ENCODE measurements around the gene SUN1.

Gene SUN1

GRCh38 chr7:888081-889024, 56.1 kb downstream of the SUN1 start:
- Histone ChIP-seq H3K27ac (no peak overlapping the region), H3K27me3 (no peaks in the 10 kb centered on the region), H3K4me1 (peaks cover 0 to 22% (median 10%) of the 10 kb centered on the region in 4 donors), H3K36me3 (peaks cover 47 to 77% (median 66%) of the 10 kb centered on the region in 3 donors), H3K9me3 (no peaks in the 10 kb centered on the region), H3K4me3 (no peak overlapping the region)
- no peak for DNase-seq
- intact Hi-C loops (cut with DNase I; ENCODE audit: low total_unique reads) = no loop called here
- TF ChIP-seq CTCF (IDR thresholded peaks at IDR 0.05) = no peak

- DNase-seq = no peak
- H3K27me3 ChIP-seq = no peaks in the 10 kb centered on the region
- H3K9me3 ChIP-seq = no peaks in the 10 kb centered on the region
- TF ChIP-seq CTCF (IDR thresholded peaks at IDR 0.05) = no peak
- H3K4me3 ChIP-seq = no peak overlapping the region
- H3K27ac ChIP-seq = no peak overlapping the region
- H3K36me3 ChIP-seq = peaks cover 51 to 84% (median 73%) of the 10 kb centered on the region in 3 donors
- H3K4me1 ChIP-seq = peaks cover 0 to 16% (median 5%) of the 10 kb centered on the region in 4 donors
- intact Hi-C loops (cut with DNase I; ENCODE audit: low total_unique reads) = no loop called here
Measured at GRCh38 chr7:889025-889390, 56.7 kb downstream of the SUN1 start.

- peaks cover 54 to 88% (median 77%) of the 10 kb centered on the region in 3 donors for H3K36me3 ChIP-seq
Measured at GRCh38 chr7:889391-889790, 57.1 kb downstream of the SUN1 start.

GRCh38 chr7:890868-891267, 58.6 kb downstream of the SUN1 start:
- no peak overlapping the region for H3K27ac ChIP-seq
- H3K4me1 ChIP-seq = no peaks in the 10 kb centered on the region
- no peak overlapping the region for H3K4me3 ChIP-seq
- peaks cover 69 to 94% (median 92%) of the 10 kb centered on the region in 3 donors for H3K36me3 ChIP-seq
- H3K9me3 ChIP-seq = no peaks in the 10 kb centered on the region
- no peak for DNase-seq
- no peak for TF ChIP-seq CTCF (IDR thresholded peaks at IDR 0.05)
- H3K27me3 ChIP-seq = no peaks in the 10 kb centered on the region
- intact Hi-C loops (cut with DNase I; ENCODE audit: low total_unique reads) = no loop called here

More at GRCh38 chr7:889391-889790, 57.1 kb downstream of the SUN1 start:
- H3K9me3 ChIP-seq = no peaks in the 10 kb centered on the region
- H3K27me3 ChIP-seq = no peaks in the 10 kb centered on the region
- H3K4me1 ChIP-seq = peaks cover 0 to 12% (median 3%) of the 10 kb centered on the region in 4 donors
- no peak for DNase-seq
- no peak overlapping the region for H3K4me3 ChIP-seq
- TF ChIP-seq CTCF (IDR thresholded peaks at IDR 0.05) = no peak
- intact Hi-C loops (cut with DNase I; ENCODE audit: low total_unique reads) = no loop called here
- no peak overlapping the region for H3K27ac ChIP-seq

- no peak for TF ChIP-seq CTCF (IDR thresholded peaks at IDR 0.05)
- H3K36me3 ChIP-seq = peaks cover 73 to 94% (median 93%) of the 10 kb centered on the region in 3 donors
- no peak overlapping the region for H3K4me3 ChIP-seq
- H3K27ac ChIP-seq = no peak overlapping the region
- no peaks in the 10 kb centered on the region for H3K9me3 ChIP-seq
- H3K4me1 ChIP-seq = no peaks in the 10 kb centered on the region
- intact Hi-C loops (cut with DNase I; ENCODE audit: low total_unique reads) = no loop called here
- no peaks in the 10 kb centered on the region for H3K27me3 ChIP-seq
- no peak for DNase-seq
Measured at GRCh38 chr7:891291-891690, 59.0 kb downstream of the SUN1 start.
